ENCODE results near the gene TMEM41B.
"Not testable (repeated sequence)": the region's sequence is repeated elsewhere in the genome, so short reads cannot be mapped to it uniquely, and the experiment has no call there.

TMEM41B gene

GRCh38 chr11:9260838-9261146, 53.6 kb downstream of the TMEM41B start:
- not testable (repeated sequence) for ATAC-seq (replicated peaks); H3K9me3 Mint-ChIP-seq; H3K27me3 Mint-ChIP-seq; DNase-seq; H3K27ac Mint-ChIP-seq
- H3K36me3 Mint-ChIP-seq (ENCODE audit: insufficient read depth) = peaks cover 13% of the 10 kb centered on the region
- H3K4me1 Mint-ChIP-seq (ENCODE audit: low read depth in 2 of 2) = peaks cover 21 to 24% of the 10 kb centered on the region in 2 donors
- peak overlapping the region in 1 of 2 donors; percentile 37 for H3K4me3 Mint-ChIP-seq

- H3K27ac Mint-ChIP-seq = no peak overlapping the region
- no peak for ATAC-seq (replicated peaks)
- H3K4me1 Mint-ChIP-seq (ENCODE audit: low read depth in 2 of 2) = peaks cover 20 to 23% of the 10 kb centered on the region in 2 donors
These were observed 54.2 kb downstream of the TMEM41B start for GRCh38 chr11:9259981-9260837.

GRCh38 chr11:9258279-9258678, 56.1 kb downstream of the TMEM41B start:
- DNase-seq; ATAC-seq (replicated peaks): not testable (repeated sequence)
- H3K36me3 Mint-ChIP-seq (ENCODE audit: insufficient read depth) = peaks cover 12% of the 10 kb centered on the region

More at GRCh38 chr11:9259981-9260837, 54.2 kb downstream of the TMEM41B start:
- H3K36me3 Mint-ChIP-seq (ENCODE audit: insufficient read depth) = peaks cover 11% of the 10 kb centered on the region
- DNase-seq = no peak
- peak overlapping the region in 1 of 2 donors; percentile 37 for H3K4me3 Mint-ChIP-seq
- H3K27me3 Mint-ChIP-seq = no peaks in the 10 kb centered on the region
- no peaks in the 10 kb centered on the region for H3K9me3 Mint-ChIP-seq

GRCh38 chr11:9254416-9254815, 60.0 kb downstream of the TMEM41B start:
- H3K4me3 Mint-ChIP-seq = no peak overlapping the region
- DNase-seq = no peak
- H3K27ac Mint-ChIP-seq = no peak overlapping the region
- no peak for ATAC-seq (replicated peaks)
- peaks cover 16% of the 10 kb centered on the region for H3K36me3 Mint-ChIP-seq (ENCODE audit: insufficient read depth)
- no peaks in the 10 kb centered on the region for H3K27me3 Mint-ChIP-seq
- peaks cover 9 to 12% of the 10 kb centered on the region in 2 donors for H3K4me1 Mint-ChIP-seq (ENCODE audit: low read depth in 2 of 2)
- no peaks in the 10 kb centered on the region for H3K9me3 Mint-ChIP-seq

More at GRCh38 chr11:9258279-9258678, 56.1 kb downstream of the TMEM41B start:
- not testable (repeated sequence) for H3K9me3 Mint-ChIP-seq, H3K27ac Mint-ChIP-seq, H3K27me3 Mint-ChIP-seq, H3K4me3 Mint-ChIP-seq
- peaks cover 12 to 18% of the 10 kb centered on the region in 2 donors for H3K4me1 Mint-ChIP-seq (ENCODE audit: low read depth in 2 of 2)

GRCh38 chr11:9253086-9253485, 61.3 kb downstream of the TMEM41B start:
- no peak overlapping the region for H3K4me3 Mint-ChIP-seq

GRCh38 chr11:9251311-9251710, 63.1 kb downstream of the TMEM41B start:
- Mint-ChIP-seq H3K36me3 (ENCODE audit: insufficient read depth) (peaks cover 19% of the 10 kb centered on the region), H3K27me3 (no peaks in the 10 kb centered on the region), H3K4me3 (peak overlapping the region in 1 of 2 donors; percentile 43), H3K9me3 (no peaks in the 10 kb centered on the region), H3K4me1 (ENCODE audit: low read depth in 2 of 2) (peaks cover 9 to 12% of the 10 kb centered on the region in 2 donors), H3K27ac (no peak overlapping the region)
- no peak for ATAC-seq (replicated peaks)
- no peak for DNase-seq

More at GRCh38 chr11:9253086-9253485, 61.3 kb downstream of the TMEM41B start:
- no peak for DNase-seq
- Mint-ChIP-seq H3K4me1 (ENCODE audit: low read depth in 2 of 2) (peaks cover 9 to 12% of the 10 kb centered on the region in 2 donors), H3K27me3 (no peaks in the 10 kb centered on the region), H3K27ac (peak overlapping the region; percentile 15 to 16), H3K36me3 (ENCODE audit: insufficient read depth) (peaks cover 19% of the 10 kb centered on the region), H3K9me3 (no peaks in the 10 kb centered on the region)
- no peak for ATAC-seq (replicated peaks)

- H3K36me3 Mint-ChIP-seq (ENCODE audit: insufficient read depth) = peaks cover 19% of the 10 kb centered on the region
These were observed 64.2 kb downstream of the TMEM41B start for GRCh38 chr11:9250139-9250582.

GRCh38 chr11:9249252-9249651, 65.1 kb downstream of the TMEM41B start:
- ATAC-seq (replicated peaks) (no peak), DNase-seq (no peak)
- Mint-ChIP-seq H3K27me3 (no peaks in the 10 kb centered on the region), H3K27ac (no peak overlapping the region), H3K36me3 (ENCODE audit: insufficient read depth) (peaks cover 12% of the 10 kb centered on the region), H3K4me1 (ENCODE audit: low read depth in 2 of 2) (peaks cover 9 to 12% of the 10 kb centered on the region in 2 donors), H3K9me3 (no peaks in the 10 kb centered on the region), H3K4me3 (no peak overlapping the region)

More at GRCh38 chr11:9250139-9250582, 64.2 kb downstream of the TMEM41B start:
- peak; percentile 92 for ATAC-seq (replicated peaks)
- Mint-ChIP-seq H3K4me1 (ENCODE audit: low read depth in 2 of 2) (peaks cover 9 to 12% of the 10 kb centered on the region in 2 donors), H3K27me3 (no peaks in the 10 kb centered on the region), H3K9me3 (no peaks in the 10 kb centered on the region), H3K27ac (peak overlapping the region in 1 of 2 donors; percentile 9), H3K4me3 (peak overlapping the region; percentile 43 to 48)
- no peak for DNase-seq

GRCh38 chr11:9247863-9248262, 66.5 kb downstream of the TMEM41B start:
- Mint-ChIP-seq H3K4me3 (no peak overlapping the region), H3K36me3 (ENCODE audit: insufficient read depth) (peaks cover 12% of the 10 kb centered on the region), H3K27me3 (no peaks in the 10 kb centered on the region), H3K4me1 (ENCODE audit: low read depth in 2 of 2) (peaks cover 9 to 12% of the 10 kb centered on the region in 2 donors), H3K9me3 (no peaks in the 10 kb centered on the region), H3K27ac (no peak overlapping the region)
- DNase-seq = no peak
- ATAC-seq (replicated peaks) = no peak

- DNase-seq; H3K9me3 Mint-ChIP-seq; H3K4me3 Mint-ChIP-seq; H3K27me3 Mint-ChIP-seq; H3K36me3 Mint-ChIP-seq (ENCODE audit: insufficient read depth); H3K27ac Mint-ChIP-seq; ATAC-seq (replicated peaks); H3K4me1 Mint-ChIP-seq (ENCODE audit: low read depth in 2 of 2): not testable (repeated sequence)
These were observed 78.2 kb downstream of the TMEM41B start for GRCh38 chr11:9236242-9236641.

- Mint-ChIP-seq H3K27ac (no peak overlapping the region), H3K27me3 (no peaks in the 10 kb centered on the region), H3K4me1 (ENCODE audit: low read depth in 2 of 2) (peaks cover 8 to 12% of the 10 kb centered on the region in 2 donors), H3K4me3 (no peak overlapping the region), H3K36me3 (ENCODE audit: insufficient read depth) (no peaks in the 10 kb centered on the region), H3K9me3 (no peaks in the 10 kb centered on the region)
- DNase-seq (no peak), ATAC-seq (replicated peaks) (no peak)
These were observed 81.9 kb downstream of the TMEM41B start for GRCh38 chr11:9232482-9232881.

GRCh38 chr11:9231848-9232177, 82.6 kb downstream of the TMEM41B start:
- Mint-ChIP-seq H3K9me3 (no peaks in the 10 kb centered on the region), H3K36me3 (ENCODE audit: insufficient read depth) (no peaks in the 10 kb centered on the region), H3K27ac (no peak overlapping the region), H3K27me3 (no peaks in the 10 kb centered on the region), H3K4me3 (peak overlapping the region in 1 of 2 donors; percentile 25), H3K4me1 (ENCODE audit: low read depth in 2 of 2) (peaks cover 8 to 12% of the 10 kb centered on the region in 2 donors)
- no peak for DNase-seq
- peak; percentile 24 for ATAC-seq (replicated peaks)

Data from effector memory CD8-positive, alpha-beta T cell (primary cell).